ENCODE measurements around the gene IL36RN.

Gene IL36RN

GRCh38 chr2:113046465-113046864 is 12.5 kb upstream of the IL36RN start:
- DNase-seq (ENCODE audit: low read depth in 1 of 2, low spot score in 1 of 2): no peak

GRCh38 chr2:113050921-113051895 is 7.8 kb upstream of the IL36RN start:
- DNase-seq (ENCODE audit: low read depth in 1 of 2, low spot score in 1 of 2): no peak

- DNase-seq (ENCODE audit: low read depth in 1 of 2, low spot score in 1 of 2): no peak
Observed at GRCh38 chr2:113052396-113052917, 6.5 kb upstream of the IL36RN start, which contains the start of gene IL36B. TSS of gene IL36B (minus strand) at chr2:113052867.

GRCh38 chr2:113053666-113054065 is 5.3 kb upstream of the IL36RN start:
- no peak for DNase-seq (ENCODE audit: low read depth in 1 of 2, low spot score in 1 of 2)

DNA sequence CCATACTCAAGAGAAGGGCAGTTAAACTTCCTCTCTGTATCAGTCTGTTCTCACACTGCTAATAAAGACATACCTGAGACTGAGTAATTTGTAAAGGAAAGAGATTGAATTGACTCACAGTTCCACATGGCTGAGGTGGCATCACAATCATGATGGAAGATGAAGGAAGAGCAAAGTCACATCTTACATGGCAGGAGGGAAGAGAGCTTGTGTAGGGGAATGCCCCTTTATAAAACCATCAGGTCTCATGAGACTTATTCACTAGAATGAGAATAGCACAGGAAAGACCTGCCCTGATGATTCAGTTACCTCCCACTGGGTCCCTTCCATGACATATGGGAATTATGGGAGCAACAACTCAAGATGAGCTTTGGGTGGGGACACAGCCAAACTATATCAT is 4.9 kb upstream of the IL36RN start:
- DNase-seq (ENCODE audit: low read depth in 1 of 2, low spot score in 1 of 2): no peak

GRCh38 chr2:113056521-113056920 is 2.5 kb upstream of the IL36RN start:
- DNase-seq (ENCODE audit: low read depth in 1 of 2, low spot score in 1 of 2): peak in 1 of 2 donors; percentile 4

- DNase-seq (ENCODE audit: low read depth in 1 of 2, low spot score in 1 of 2): no peak
Observed at GRCh38 chr2:113057117-113057516, 1.9 kb upstream of the IL36RN start.

DNA sequence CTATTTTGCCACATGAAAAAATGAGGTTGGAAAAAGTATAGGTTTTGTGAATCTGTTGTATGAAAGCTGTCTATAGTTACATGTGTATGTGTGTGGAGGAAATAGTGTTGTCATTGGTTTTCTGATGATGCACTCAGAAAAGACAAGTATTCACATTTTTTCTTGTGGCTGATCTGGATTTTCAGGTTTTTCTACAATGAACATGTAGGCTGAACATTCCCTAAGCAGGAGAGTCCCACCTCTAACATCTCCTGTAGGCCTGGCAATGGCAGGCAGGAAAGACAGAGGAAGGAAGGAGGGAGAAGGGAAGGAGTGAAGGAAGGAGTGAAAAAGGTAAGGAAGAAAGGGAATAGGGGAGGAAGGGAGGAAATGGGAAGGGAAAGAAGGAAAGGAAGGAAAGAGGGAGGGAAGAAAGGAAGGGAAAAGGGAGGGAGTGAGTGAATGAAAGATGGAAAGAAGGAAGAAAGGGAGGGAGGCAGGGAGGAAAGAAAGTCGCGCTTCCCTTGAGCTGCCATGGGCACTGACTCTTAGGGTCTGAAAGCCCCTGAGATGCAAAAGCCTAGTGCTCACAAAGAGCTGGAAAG is 495 bp upstream of the IL36RN start:
- DNase-seq (ENCODE audit: low read depth in 1 of 2, low spot score in 1 of 2): no peak

DNA sequence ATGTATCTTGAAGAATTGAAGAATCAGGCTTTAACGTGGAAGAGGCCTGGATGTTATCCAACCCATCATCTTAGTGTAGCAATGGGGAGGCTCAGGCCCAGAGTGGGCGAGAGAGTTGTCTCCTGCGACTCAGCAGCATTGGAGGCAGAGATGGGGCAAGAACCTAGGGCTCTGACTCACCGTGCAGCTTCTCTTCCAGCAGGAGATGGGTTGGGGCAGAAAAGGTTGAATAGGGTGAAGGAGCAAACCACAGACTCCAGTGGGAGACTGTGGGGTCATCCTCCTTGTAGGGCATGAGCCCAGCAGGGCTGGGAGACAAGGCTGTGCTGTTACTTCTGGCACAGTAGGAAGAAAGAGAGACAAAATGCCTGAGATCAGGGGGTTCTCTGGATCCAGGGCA is 1.4 kb downstream of the IL36RN start:
- DNase-seq (ENCODE audit: low read depth in 1 of 2, low spot score in 1 of 2): no peak

DNA sequence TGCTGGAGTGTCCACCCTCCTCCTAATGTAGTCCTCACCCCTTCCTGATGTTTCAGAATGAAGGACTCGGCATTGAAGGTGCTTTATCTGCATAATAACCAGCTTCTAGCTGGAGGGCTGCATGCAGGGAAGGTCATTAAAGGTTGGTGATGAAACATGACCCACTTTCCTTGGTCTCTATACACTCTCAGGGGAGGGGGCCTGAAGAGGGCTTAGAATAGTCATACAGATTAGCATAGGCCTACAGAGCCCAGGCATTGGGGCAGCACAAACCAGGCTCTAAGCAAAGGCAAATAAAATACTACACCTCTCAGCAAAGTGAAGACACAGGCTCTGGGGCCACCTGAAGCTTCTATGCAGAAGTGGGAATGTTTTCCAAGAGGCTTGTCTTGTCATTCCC is 1.8 kb downstream of the IL36RN start:
- DNase-seq (ENCODE audit: low read depth in 1 of 2, low spot score in 1 of 2): no peak

- no peak for DNase-seq (ENCODE audit: low read depth in 1 of 2, low spot score in 1 of 2)
Observed at GRCh38 chr2:113061241-113061640, 2.2 kb downstream of the IL36RN start.

- no peak for DNase-seq (ENCODE audit: low read depth in 1 of 2, low spot score in 1 of 2)
Observed at GRCh38 chr2:113061896-113062770, 3.1 kb downstream of the IL36RN start.

DNA sequence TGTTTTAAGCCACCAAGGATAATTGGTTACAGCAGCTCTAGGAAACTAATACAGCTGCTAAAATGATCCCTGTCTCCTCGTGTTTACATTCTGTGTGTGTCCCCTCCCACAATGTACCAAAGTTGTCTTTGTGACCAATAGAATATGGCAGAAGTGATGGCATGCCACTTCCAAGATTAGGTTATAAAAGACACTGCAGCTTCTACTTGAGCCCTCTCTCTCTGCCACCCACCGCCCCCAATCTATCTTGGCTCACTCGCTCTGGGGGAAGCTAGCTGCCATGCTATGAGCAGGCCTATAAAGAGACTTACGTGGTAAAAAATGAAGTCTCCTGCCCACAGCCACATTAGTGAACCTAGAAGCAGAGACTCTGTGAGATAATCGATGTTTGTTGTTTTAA is 5.3 kb downstream of the IL36RN start:
- DNase-seq (ENCODE audit: low read depth in 1 of 2, low spot score in 1 of 2): no peak

DNA sequence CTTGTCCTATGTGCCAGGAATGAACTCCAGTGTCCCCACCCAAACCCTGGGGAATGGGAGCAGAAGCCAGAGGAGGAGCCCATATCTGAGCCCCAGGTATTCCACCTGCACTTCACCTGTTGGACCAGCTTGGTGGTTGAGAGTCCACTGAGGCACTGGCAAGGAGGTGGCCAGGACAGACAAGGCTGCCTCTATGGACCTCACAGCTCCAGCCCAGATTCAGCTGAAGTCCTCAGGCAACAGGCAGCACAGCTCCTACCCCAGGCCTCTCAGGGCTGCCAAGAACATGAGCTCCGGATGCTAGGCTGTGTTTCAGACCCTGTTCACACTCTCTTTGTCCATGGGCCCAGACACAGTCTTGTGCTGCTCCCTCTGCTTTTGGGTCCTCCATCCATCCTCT is 5.9 kb downstream of the IL36RN start:
- no peak for DNase-seq (ENCODE audit: low read depth in 1 of 2, low spot score in 1 of 2)

GRCh38 chr2:113067681-113068080 is 8.7 kb downstream of the IL36RN start, which contains the start of gene IL1F10:
TSS of gene IL1F10 (plus strand) at chr2:113067970. CDS start at chr2:113072739, 4,769 bp downstream.
- no peak for DNase-seq (ENCODE audit: low read depth in 1 of 2, low spot score in 1 of 2)

DNA sequence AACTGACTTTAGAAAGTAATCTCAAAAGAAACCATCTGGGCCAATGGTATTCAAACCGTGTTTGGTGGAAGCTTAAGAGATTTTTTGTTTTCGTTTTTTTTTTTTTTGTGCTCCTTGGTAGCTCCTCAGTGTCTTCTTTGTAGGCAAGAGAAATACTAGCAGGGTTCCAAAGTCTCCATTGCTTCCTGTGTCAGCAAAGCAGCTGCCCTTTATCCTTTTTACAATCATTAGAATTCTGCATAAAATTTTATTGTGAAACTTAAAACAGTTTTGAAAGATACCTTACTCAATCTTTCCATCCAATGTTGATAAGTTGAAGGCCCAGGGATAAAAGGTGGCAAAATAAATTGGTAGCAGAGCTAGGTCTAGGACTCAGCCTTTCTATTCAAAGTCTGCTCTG is 9.3 kb downstream of the IL36RN start:
- no peak for DNase-seq (ENCODE audit: low read depth in 1 of 2, low spot score in 1 of 2)

- no peak for DNase-seq (ENCODE audit: low read depth in 1 of 2, low spot score in 1 of 2)
Observed at GRCh38 chr2:113068706-113069485, 9.9 kb downstream of the IL36RN start.

DNA sequence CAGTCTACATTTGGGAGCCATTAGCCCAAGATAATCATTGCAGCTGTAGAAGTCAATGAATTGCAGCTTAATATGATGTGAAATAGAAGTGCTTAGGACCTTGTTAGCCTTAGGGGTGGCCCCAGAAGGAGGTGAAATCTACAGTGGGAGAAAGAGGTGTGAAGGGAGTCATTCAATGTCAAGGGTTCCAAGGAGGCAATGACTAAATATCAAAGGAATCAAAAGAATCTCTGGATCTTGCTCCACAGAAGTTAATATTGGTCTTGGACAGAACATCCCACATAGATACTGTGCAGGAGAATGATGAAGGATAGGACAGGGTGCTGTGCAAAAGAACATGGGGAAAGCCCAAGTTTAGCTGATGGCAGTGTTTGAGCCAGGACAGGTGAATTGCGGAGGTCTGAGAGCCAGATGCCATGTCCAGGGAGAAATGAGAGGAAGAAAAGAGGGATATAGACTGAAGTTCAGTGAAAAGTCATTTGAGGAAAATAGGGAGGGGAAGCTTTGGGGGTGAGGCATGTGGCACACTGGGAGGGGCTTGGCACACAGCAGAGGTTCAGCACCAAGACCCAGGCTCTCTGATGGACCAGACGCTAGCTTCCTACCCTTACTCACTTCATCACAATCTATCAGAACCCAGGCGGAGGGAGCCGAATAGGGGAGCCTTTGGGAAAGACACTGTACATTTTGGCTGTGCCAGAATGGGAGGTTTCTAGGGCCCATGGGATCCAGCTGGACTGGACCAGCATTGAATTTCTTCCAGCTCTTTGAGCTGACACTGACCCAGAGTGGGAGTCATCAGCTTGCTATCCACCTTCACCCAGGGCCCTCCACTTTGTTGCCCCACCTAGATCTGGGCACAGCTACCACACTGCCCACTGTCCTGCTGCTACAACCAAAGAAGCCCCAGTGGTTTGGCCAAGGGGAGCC is 10.9 kb downstream of the IL36RN start:
- DNase-seq (ENCODE audit: low read depth in 1 of 2, low spot score in 1 of 2): no peak

DNA sequence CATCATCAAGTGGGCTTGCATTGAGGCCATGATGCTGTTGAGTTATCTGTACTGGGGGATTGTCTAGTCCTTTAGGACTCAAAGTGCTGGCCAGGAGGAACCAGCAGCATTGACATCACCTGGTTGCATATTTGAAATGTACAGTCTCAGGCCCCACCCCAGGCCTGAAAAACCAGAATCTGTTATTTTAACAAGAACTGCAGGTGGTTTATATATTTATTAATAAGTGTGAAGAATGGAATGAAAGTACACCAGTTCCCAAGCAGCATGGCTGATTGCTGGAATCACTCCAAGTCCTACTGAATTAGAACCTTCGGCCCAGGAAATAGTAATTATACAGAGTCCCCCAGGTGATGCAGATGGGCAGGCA is 11.6 kb downstream of the IL36RN start:
- no peak for DNase-seq (ENCODE audit: low read depth in 1 of 2, low spot score in 1 of 2)
